GM19328 (cell line): Measurements from ENCODE around the gene PCDHA8.
"Not testable (repeated sequence)": the region's sequence is repeated elsewhere in the genome, so short reads cannot be mapped to it uniquely, and the experiment has no call there.

Experiments used
- ATAC-seq: cut with Tn5 transposase; IDR thresholded peaks from one replicate; pipeline ENCODE4 v1.9.1; 2021; ENCODE audit warnings: mild to moderate bottlenecking, moderate library complexity; ENCODE audit not compliant: unreplicated experiment

PCDHA8 gene, protein sequence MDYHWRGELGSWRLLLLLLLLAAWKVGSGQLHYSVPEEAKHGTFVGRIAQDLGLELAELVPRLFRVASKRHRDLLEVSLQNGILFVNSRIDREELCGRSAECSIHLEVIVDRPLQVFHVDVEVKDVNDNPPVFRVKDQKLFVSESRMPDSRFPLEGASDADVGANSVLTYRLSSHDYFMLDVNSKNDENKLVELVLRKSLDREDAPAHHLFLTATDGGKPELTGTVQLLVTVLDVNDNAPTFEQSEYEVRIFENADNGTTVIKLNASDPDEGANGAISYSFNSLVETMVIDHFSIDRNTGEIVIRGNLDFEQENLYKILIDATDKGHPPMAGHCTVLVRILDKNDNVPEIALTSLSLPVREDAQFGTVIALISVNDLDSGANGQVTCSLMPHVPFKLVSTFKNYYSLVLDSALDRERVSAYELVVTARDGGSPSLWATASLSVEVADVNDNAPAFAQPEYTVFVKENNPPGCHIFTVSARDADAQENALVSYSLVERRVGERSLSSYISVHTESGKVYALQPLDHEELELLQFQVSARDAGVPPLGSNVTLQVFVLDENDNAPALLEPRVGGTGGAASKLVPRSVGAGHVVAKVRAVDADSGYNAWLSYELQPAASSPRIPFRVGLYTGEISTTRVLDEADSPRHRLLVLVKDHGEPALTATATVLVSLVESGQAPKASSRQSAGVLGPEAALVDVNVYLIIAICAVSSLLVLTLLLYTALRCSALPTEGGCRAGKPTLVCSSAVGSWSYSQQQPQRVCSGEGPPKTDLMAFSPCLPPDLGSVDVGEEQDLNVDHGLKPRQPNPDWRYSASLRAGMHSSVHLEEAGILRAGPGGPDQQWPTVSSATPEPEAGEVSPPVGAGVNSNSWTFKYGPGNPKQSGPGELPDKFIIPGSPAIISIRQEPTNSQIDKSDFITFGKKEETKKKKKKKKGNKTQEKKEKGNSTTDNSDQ

DNA sequence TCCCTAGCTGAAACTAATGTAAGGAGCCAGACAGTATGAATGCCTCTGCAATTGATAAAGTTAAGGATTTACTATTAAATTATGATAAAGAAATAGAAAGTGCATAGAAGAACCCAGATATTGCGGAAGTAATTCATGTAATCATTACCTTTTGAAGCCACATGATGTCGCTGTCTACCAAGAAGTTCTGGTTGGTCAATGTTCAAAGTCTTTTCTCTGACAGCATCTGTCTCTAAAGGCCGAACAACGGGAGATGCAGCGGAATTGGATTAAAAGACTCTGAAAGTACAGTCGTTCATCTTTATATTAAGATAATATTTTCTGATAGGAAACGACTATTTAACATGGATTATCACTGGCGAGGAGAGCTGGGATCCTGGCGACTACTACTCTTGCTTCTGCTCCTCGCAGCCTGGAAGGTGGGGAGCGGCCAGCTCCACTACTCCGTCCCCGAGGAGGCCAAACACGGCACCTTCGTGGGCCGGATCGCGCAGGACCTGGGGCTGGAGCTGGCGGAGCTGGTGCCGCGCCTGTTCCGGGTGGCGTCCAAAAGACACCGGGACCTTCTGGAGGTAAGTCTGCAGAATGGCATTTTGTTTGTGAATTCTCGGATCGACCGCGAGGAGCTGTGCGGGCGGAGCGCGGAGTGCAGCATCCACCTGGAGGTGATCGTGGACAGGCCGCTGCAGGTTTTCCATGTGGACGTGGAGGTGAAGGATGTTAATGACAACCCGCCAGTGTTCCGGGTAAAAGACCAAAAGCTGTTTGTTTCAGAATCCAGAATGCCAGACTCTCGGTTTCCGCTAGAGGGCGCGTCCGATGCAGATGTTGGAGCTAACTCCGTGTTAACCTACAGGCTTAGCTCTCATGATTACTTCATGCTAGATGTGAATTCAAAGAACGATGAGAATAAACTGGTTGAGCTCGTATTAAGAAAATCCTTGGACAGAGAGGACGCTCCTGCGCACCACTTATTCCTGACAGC is at the start of gene PCDHA8:
Gene PCDHA8 (plus strand): TSS at position 210 of the 985 bp plus-strand sequence. CDS start 135 bp downstream, at position 345.
- no peak for ATAC-seq

DNA sequence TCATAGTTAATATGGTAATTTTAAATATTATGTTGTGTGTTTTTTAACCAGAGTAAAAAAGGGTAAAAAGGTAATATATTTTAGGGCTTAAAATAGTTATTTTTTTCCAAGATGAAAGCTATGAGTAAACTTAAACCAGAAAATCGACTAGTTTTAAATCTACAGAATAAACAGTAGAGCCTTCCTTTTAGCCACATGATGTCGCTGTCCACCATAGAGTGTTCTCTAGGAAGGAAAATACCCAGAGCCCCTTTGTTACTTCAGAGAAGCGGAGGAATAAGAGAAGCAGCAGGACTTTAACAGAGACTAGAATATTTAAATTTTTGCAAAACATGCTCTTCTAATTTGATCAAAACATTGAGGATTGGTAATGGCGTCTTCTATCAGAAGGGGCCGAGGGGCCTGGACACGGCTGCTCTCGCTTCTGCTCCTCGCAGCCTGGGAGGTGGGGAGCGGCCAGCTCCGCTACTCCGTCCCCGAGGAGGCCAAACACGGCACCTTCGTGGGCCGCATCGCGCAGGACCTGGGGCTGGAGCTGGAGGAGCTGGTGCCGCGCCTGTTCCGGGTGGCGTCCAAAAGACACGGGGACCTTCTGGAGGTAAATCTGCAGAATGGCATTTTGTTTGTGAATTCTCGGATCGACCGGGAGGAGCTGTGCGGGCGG is 46.3 kb upstream of the PCDHA8 start, which contains the start of gene PCDHA2:
Gene PCDHA2 (plus strand): TSS at position 258 of the 664 bp plus-strand sequence.
- no peak for ATAC-seq

- no peak for ATAC-seq
Observed at GRCh38 chr5:140795259-140795641, 45.7 kb upstream of the PCDHA8 start.

DNA sequence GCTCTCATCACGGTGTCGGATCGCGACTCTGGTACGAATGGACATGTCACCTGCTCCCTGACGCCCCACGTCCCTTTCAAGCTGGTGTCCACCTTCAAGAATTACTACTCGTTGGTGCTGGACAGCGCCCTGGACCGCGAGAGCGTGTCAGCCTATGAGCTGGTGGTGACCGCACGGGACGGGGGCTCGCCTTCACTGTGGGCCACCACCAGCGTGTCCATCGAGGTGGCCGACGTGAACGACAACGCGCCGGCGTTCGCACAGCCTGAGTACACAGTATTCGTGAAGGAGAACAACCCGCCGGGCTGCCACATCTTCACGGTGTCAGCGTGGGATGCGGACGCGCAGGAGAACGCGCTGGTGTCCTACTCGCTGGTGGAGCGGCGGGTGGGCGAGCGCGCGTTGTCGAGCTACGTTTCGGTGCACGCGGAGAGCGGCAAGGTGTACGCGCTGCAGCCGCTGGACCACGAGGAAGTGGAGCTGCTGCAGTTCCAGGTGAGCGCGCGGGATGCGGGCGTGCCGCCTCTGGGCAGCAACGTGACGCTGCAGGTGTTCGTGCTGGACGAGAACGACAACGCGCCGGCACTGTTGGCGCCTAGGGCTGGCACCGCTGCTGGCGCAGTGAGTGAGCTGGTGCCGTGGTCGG is 44.8 kb upstream of the PCDHA8 start:
- not testable (repeated sequence) for ATAC-seq

GRCh38 chr5:140796718-140797095 is 44.3 kb upstream of the PCDHA8 start:
- no peak for ATAC-seq

DNA sequence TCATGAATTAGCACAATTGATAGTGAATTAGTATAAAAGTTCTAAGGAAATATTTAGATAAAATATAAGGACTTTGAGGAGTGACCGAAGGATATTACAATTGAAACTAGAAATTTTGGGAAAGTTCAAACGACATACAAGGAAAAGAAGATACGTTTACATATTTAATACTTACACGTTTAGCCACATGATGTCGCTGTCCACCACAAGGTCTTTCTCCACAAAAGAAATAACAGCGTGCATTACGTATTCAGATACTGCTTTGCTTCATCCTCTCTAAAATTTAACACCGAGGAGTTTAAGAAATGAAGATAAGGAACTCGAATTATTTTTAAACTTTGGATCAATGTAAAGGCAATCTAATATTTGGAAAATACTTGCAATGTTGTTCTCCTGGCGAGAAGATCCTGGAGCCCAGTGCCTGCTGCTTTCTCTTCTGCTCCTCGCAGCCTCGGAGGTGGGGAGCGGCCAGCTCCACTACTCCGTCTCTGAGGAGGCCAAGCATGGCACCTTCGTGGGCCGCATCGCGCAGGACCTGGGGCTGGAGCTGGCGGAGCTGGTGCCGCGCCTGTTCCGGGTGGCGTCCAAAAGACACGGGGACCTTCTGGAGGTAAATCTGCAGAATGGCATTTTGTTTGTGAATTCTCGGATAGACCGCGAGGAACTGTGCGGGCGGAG is 40.0 kb upstream of the PCDHA8 start, which contains the start of gene PCDHA3:
Gene PCDHA3 (plus strand): TSS at position 242 of the 678 bp plus-strand sequence.
- ATAC-seq = no peak

- no peak for ATAC-seq
Observed at GRCh38 chr5:140801494-140801841, 39.5 kb upstream of the PCDHA8 start.

DNA sequence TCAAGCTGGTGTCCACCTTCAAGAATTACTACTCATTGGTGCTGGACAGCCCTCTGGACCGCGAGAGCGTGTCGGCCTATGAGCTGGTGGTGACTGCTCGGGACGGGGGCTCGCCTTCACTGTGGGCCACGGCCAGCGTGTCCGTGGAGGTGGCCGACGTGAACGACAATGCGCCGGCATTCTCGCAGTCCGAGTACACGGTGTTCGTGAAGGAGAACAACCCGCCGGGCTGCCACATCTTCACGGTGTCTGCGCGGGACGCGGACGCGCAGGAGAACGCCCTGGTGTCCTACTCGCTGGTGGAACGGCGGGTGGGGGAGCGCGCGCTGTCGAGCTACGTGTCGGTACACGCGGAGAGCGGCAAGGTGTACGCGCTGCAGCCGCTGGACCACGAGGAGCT is 38.6 kb upstream of the PCDHA8 start:
- ATAC-seq = not testable (repeated sequence)

- no peak for ATAC-seq
Observed at GRCh38 chr5:140802781-140803271, 38.2 kb upstream of the PCDHA8 start.

- no peak for ATAC-seq
Observed at GRCh38 chr5:140806834-140807775, 33.9 kb upstream of the PCDHA8 start, which contains the start of gene PCDHA4. Gene PCDHA4 (plus strand): TSS chr5:140807068.

GRCh38 chr5:140808241-140808888 is 32.6 kb upstream of the PCDHA8 start:
- ATAC-seq = not testable (repeated sequence)

GRCh38 chr5:140808889-140809291 is 32.1 kb upstream of the PCDHA8 start:
- ATAC-seq = no peak

- no peak for ATAC-seq
Observed at GRCh38 chr5:140821375-140822280, 19.4 kb upstream of the PCDHA8 start, which contains the start of gene PCDHA5. Gene PCDHA5 (plus strand): TSS chr5:140821613.

GRCh38 chr5:140822281-140822629 is 18.7 kb upstream of the PCDHA8 start:
- no peak for ATAC-seq

GRCh38 chr5:140822969-140823368 is 18.0 kb upstream of the PCDHA8 start:
- ATAC-seq = not testable (repeated sequence)

DNA sequence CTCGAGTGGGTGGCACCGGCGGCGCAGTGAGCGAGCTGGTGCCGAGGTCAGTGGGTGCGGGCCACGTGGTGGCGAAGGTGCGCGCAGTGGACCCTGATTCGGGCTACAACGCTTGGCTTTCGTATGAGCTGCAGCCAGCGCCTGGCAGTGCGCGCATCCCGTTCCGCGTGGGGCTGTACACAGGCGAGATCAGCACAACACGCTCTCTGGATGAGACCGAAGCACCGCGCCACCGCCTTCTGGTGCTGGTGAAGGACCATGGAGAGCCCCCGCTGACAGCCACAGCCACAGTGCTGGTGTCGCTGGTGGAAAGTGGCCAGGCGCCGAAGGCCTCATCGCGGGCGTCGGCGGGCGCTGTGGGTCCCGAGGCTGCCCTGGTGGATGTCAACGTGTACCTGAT is 17.5 kb upstream of the PCDHA8 start:
- no peak for ATAC-seq
